Esophagus squamous epithelium (tissue), 4 donors: ENCODE results near the gene SMARCA1.

Experiments
- POLR2A ChIP-seq, 4 donors: fragments of 450-650 bp; IDR thresholded peaks; one replicate each; pipeline ENCODE4 v1.6.1; 2017; ENCODE audit warnings: antibody characterized with exemption in 4 of 4, mild to moderate bottlenecking in 4 of 4, moderate library complexity in 3 of 4
- TF ChIP-seq, protein P1 (sequence below), 6 experiments: fragments of 450-650 bp in 4 of 6; fragments of 200-600 bp in 2 of 6; sonication (generic) in 2 of 6; IDR thresholded peaks; one replicate each; pipeline ENCODE4 v1.5.1; 2016 to 2019; ENCODE audit warnings: antibody characterized with exemption in 6 of 6, mild to moderate bottlenecking in 4 of 6, moderate library complexity in 4 of 6

DNA sequence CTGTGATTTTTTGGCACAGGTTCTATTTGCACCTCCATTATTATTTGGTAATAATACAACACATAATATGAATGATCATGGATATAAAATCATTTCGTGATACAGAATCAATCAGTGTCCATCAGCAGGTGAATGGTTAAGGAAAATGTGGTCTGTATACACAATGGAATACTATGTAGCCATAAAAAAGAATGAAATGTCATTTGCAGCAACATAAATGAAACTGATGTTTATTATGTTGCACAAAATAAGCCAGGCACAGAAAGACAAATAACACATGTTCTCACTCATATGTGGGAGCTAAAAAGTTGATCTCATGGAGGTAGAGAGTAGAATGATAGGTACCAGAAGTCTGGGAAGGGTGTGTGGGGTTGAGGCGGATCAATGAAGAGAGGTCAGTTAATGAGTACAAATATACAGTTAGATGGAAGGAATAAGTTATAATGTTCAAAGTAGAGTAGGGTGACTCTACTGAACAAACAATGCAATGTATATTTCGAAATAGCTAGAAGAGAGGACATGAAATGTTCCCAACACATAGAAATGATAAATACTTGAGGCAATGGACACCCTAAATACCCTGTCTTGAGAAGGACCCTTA is 1.1 kb upstream of the SMARCA1 start:
- TF ChIP-seq, protein P1, sequence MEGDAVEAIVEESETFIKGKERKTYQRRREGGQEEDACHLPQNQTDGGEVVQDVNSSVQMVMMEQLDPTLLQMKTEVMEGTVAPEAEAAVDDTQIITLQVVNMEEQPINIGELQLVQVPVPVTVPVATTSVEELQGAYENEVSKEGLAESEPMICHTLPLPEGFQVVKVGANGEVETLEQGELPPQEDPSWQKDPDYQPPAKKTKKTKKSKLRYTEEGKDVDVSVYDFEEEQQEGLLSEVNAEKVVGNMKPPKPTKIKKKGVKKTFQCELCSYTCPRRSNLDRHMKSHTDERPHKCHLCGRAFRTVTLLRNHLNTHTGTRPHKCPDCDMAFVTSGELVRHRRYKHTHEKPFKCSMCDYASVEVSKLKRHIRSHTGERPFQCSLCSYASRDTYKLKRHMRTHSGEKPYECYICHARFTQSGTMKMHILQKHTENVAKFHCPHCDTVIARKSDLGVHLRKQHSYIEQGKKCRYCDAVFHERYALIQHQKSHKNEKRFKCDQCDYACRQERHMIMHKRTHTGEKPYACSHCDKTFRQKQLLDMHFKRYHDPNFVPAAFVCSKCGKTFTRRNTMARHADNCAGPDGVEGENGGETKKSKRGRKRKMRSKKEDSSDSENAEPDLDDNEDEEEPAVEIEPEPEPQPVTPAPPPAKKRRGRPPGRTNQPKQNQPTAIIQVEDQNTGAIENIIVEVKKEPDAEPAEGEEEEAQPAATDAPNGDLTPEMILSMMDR (IDR thresholded peaks at IDR 0.05) = no peak
- TF ChIP-seq POLR2A (IDR thresholded peaks at IDR 0.05) = no peak
